GM18907 (cell line): ENCODE measurements around the gene KCNJ12.
"Not testable (repeated sequence)": the region's sequence is repeated elsewhere in the genome, so short reads cannot be mapped to it uniquely, and the experiment has no call there.

Experiments
- ATAC-seq: cut with Tn5 transposase; IDR thresholded peaks from one replicate; pipeline ENCODE4 v1.9.1; 2021; ENCODE audit warnings: mild to moderate bottlenecking, moderate library complexity; ENCODE audit not compliant: unreplicated experiment

Gene KCNJ12

GRCh38 chr17:21348926-21349261 is 27.3 kb upstream of the KCNJ12 start:
- ATAC-seq: peak; percentile 13

- ATAC-seq: not testable (repeated sequence)
Observed at GRCh38 chr17:21349358-21350050, 26.7 kb upstream of the KCNJ12 start.

DNA sequence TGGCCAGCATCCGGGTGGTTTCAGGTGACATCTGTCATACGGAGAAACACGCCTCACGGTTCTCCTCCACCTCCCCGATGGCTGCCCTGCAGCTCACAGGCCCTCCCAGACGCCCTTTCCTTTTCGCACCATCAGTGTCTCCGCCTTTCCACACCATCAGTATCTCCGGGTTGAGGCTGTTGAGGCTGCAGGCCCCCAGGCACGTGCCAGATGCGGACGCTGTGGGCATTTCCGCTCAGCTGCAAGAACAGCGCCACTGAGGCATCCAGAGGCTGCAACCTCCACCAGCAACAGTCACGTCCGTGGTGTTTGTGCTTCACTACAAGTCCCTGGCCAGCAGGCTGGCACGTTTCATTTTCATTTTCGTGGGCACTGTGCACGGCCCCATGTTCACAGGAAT is 25.7 kb upstream of the KCNJ12 start:
- ATAC-seq: not testable (repeated sequence)

DNA sequence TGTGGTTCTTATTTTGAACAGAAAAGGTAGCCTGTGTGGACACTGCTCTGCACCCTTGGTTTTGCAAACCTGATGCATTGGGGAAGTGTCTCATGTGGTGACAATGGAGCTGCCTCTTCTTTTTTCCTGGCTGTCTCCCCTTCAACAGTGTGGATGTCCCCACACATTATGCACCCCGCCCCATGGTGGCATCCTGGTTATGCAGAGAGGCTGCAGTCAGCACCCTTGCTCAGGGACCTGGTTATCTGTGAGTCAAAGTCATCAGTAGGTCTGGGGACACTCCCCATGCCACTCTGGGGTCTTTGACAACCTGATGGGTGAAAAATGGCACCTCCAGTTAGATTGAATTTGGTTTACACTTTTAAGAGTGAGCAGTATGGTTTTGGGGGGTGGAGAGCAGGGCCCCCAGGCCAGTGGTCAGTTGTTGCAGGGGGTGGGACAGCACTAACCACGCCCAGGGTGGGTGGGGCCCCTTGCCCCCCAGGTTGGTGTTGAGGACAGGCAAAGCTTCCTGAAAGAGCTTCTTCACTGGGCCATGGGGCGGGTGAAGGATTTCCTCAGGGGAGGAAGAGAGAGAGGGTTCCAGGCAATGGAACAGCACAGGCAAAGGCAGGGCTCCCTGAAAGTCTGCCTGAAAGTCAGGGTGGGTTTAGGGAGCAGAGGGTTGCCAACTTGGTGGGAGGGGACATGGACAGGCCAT is 24.6 kb upstream of the KCNJ12 start:
- no peak for ATAC-seq

- no peak for ATAC-seq
Observed at GRCh38 chr17:21352221-21352980, 23.8 kb upstream of the KCNJ12 start.

- no peak for ATAC-seq
Observed at GRCh38 chr17:21352981-21353265, 23.2 kb upstream of the KCNJ12 start.

- no peak for ATAC-seq
Observed at GRCh38 chr17:21353326-21354010, 22.7 kb upstream of the KCNJ12 start.

DNA sequence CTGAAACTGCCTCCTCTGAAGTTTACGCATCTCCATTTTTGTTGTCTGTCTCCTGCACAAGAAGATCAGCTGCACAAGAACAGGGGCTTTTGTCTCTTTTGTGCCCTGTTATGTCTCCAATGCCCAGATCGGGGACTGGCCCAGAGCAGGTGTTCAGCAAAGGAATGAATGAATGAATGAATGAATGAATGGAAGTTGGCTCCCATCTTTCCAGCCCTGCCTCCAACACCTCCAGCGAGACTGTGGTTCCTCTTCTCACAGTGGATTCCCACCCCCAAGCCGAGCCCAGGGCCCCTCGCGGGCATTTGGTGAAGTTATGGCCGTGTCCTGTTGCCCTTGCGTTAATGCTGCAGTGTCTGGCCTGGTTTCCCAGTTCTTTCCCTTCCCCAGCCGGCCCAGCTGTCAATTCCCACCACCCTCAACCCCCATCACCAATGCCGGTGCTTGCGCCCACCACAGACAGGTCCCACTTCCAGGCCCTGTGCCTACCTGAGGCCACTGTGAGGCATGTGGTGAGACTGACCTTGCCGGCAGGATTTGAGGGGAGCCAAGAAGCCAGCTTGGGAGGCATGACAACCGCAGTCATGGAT is 21.3 kb upstream of the KCNJ12 start:
- ATAC-seq: no peak

DNA sequence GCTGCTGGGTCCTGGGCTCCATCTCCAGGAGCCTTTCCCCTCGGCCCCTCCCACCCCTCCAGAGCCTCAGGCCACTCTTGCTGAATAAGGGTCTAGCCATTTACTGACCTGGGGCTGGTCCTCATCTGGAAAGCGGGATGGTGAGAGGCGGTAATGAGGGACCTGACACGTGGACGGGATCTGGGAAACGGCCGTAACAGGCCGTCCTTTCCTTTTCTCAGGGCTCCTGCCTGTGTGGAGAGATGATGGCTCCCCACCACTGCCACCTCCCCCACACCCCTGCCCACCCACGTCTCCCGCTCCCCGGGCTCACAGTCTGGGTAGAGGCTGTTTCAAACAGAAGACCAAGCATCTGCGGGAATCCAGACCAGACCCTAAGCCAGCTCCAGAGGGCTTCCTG is 20.6 kb upstream of the KCNJ12 start:
- ATAC-seq: no peak

GRCh38 chr17:21356537-21357127 is 19.5 kb upstream of the KCNJ12 start:
- ATAC-seq: no peak

DNA sequence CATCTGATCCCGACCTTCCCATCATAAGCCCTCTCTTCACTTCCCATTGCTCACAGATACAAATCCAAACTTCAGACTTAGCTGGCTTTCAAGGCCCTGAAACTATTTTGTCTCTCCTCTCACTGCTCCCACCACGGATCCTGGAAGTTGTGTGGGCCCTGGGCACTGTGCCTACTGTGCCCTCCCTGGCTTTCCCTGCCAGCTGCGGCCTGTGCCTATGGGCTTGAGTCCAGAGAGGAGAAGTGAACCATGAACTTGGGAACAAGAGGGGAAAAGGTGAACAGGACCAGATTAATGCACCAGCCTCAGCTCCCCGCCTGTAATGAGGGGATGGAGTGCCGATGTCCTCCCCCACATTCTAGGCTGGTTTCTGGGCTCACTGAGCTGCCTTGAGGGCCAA is 18.9 kb upstream of the KCNJ12 start:
- no peak for ATAC-seq

DNA sequence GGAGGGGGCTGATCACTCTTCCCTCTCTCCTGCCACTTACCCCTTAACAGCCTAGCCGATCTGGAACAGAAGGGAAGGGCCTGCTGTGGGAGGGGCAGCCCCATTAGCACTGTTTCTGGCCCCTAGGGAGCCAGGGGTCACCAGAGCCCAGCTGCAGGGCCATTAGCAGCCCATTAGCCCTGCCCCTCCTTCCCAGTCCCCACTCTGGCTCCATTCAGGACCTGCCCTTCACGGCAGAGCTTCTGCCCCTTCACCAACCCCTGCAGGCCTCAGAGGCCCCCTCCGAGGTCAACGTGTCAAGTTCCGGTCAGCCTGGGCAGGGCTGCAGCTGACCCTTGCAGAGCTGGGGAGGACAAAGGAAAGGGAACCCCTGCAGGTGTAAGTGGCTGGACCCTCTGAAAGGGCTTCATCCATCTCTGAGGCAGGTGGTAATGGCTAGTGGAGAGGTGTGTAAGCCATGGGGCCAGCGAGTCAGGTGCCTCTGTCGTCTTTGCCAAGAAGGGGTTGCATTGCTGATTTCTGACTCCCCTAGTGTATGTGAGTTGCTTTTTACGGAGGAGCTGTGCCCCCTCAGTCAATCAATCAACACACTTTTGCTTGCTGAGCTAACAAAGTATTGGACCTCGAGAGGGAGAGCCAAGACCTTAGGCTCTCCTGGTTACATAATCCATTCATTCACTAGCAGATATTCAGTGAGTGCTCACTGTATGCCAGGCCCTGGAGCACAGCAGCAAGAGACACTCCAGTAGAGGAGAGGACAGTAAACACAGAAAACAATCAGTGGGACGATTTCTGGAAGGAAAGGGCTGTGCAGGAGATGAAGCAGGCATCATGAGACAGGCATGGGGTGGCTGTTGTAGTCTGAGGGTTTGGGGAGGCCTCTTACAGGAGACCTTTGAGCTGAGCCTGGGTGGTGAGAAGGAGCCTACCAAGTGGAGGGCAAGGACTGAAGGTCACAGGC is 18.2 kb upstream of the KCNJ12 start:
- no peak for ATAC-seq

GRCh38 chr17:21358682-21359482 is 17.3 kb upstream of the KCNJ12 start:
- no peak for ATAC-seq

DNA sequence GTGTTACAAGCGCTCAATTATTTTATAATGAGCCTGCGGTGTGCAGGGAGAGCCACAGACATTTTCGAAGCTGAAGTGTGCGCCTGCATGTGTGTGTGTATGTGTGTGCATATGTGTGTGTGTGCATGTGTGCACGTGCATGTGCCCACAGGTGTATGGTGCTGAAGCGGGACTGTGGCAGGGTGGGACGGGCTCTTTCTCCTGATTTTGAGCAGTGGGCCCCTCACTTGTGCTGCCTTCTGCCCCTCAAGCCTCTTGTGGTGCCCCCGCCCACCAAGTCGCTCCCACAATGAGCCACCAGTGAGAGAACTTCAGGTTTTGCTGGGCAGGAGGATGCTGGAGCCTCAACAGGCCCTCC is 16.7 kb upstream of the KCNJ12 start:
- ATAC-seq: no peak

GRCh38 chr17:21360048-21360447 is 16.1 kb upstream of the KCNJ12 start:
- ATAC-seq: no peak

- ATAC-seq: no peak
Observed at GRCh38 chr17:21361020-21361809, 14.9 kb upstream of the KCNJ12 start.

DNA sequence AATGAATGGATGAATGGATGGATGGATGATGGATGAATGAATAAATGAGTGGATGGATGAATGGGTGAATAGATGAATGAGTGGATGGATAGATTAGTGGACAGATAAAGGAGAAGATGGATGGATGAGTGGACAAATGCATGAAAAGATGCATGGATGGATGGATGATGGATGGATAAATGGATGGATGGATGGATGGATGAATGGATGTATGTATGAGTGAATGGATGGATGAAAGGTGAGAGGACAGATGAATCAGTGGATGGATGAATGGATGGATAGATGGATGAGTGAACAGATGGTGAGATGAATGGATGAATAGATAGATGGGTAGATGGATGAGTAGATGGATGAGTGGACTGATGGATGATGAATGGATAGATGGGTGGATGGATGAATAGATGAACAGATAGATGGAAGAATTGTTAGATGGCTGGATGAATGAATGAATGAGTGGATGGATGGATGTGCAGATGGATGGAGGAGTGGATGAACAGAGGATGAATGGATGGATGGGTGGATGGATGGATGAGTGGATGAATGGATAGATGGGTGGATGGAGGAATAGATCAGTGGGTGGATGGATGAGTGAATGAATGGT is 13.7 kb upstream of the KCNJ12 start:
- no peak for ATAC-seq
